ENCODE data around the gene CD4.

DNA sequence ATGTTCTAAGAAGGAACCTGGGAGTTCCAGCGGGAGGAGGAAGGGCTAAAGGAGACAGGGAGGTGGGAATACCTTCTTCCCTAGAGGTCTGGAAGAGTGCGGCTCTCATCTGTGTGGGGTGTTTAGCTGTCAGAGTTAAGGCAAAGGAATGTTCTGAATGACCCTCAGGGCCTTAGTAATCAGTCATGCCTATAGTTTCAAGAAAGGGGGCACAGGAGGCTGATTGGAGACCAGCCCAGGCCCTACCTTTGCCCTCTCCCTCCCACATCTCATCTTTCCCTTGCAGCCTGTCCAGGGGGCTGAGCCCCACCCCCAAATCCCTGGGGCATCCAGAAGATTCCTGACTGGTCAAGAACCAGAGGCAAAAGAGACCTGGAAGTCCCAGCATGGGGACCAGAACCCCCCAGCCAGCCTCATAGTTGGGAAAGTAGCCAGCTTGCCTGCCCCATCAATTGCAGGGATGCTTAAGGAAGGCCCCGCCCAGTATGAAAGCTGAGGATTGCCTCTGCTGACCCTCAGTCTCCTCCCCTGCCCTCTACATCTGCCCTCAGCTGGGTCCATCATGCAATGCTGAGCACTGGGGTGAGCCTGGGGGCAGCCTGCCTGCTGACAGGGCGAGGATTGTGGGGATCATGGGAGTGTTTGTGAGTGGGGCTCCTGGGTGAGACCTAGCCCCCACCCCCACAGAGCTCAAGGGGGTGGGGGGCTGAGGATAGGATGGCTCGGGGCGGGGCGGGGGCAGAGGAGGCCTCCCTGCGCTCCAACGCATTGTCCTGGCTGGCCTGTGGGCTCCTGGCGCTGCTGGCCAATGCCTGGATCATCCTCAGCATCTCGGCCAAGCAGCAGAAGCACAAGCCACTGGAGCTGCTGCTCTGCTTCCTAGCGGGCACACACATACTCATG, 34.1 kb downstream of the CD4 start:
- TF ChIP-seq, protein P1, sequence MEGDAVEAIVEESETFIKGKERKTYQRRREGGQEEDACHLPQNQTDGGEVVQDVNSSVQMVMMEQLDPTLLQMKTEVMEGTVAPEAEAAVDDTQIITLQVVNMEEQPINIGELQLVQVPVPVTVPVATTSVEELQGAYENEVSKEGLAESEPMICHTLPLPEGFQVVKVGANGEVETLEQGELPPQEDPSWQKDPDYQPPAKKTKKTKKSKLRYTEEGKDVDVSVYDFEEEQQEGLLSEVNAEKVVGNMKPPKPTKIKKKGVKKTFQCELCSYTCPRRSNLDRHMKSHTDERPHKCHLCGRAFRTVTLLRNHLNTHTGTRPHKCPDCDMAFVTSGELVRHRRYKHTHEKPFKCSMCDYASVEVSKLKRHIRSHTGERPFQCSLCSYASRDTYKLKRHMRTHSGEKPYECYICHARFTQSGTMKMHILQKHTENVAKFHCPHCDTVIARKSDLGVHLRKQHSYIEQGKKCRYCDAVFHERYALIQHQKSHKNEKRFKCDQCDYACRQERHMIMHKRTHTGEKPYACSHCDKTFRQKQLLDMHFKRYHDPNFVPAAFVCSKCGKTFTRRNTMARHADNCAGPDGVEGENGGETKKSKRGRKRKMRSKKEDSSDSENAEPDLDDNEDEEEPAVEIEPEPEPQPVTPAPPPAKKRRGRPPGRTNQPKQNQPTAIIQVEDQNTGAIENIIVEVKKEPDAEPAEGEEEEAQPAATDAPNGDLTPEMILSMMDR (IDR thresholded peaks at IDR 0.05) = no peak
- TF ChIP-seq POLR2A (IDR thresholded peaks at IDR 0.05; ENCODE audit: low read depth) (no peak), POLR2AphosphoS5 (IDR thresholded peaks at IDR 0.05) (no peak), EP300 (IDR thresholded peaks at IDR 0.05) (no peak)

Data from esophagus muscularis mucosa (tissue), 4 donors.